SU-DHL-6 (cell line): ENCODE results near the gene KDELR3.

Experiments used
- H2AFZ ChIP-seq: fragments of 200-600 bp; sonication (generic); 2 replicates; pipeline ENCODE4 v1.6.1; 2014; ENCODE audit warnings: low read depth, mild to moderate bottlenecking, moderate library complexity, mixed read lengths, antibody characterized with exemption, low read length; ENCODE audit not compliant: severe bottlenecking
- H3F3A ChIP-seq: fragments of 200-600 bp; shearing (Covaris generic); 2 replicates; pipeline ENCODE4 v1.6.0; 2016; ENCODE audit warnings: antibody characterized with exemption, mild to moderate bottlenecking; ENCODE audit not compliant: insufficient read depth
- H3K27ac ChIP-seq: fragments of 200-600 bp; sonication (generic); 2 replicates; pipeline ENCODE4 v1.5.1; 2016; ENCODE audit warnings: low read depth, mild to moderate bottlenecking, low read length, moderate library complexity, mixed read lengths
- H3K27me3 ChIP-seq: fragments of 200-600 bp; sonication (generic), shearing (Covaris generic); 2 replicates; pipeline ENCODE4 v1.6.0; 2014; ENCODE audit warnings: mild to moderate bottlenecking, low read length
- H3K36me3 ChIP-seq: fragments of 200-600 bp; sonication (generic); 2 replicates; pipeline ENCODE4 v1.6.1; 2014; ENCODE audit warnings: mild to moderate bottlenecking, low read length, mixed read lengths
- H3K4me2 ChIP-seq: fragments of 300-600, 200-600 bp; shearing (Covaris generic), sonication (generic); 2 replicates; pipeline ENCODE4 v1.6.0; 2014; ENCODE audit warnings: low read length, low read depth, mild to moderate bottlenecking; ENCODE audit not compliant: poor library complexity, severe bottlenecking
- H3K4me3 ChIP-seq: fragments of 200-600 bp; sonication (generic); 2 replicates; pipeline ENCODE4 v1.5.1; 2014; ENCODE audit warnings: antibody characterized with exemption, low read length, mild to moderate bottlenecking, mixed read lengths; ENCODE audit not compliant: insufficient read depth, poor library complexity, severe bottlenecking
- H3K79me2 ChIP-seq: fragments of 200-600 bp; sonication (generic); 2 replicates; pipeline ENCODE4 v1.6.1; 2014; ENCODE audit warnings: mild to moderate bottlenecking, low read length, moderate library complexity; ENCODE audit not compliant: insufficient read depth
- H3K9ac ChIP-seq: fragments of 200-600 bp; sonication (generic); 2 replicates; pipeline ENCODE4 v1.7.0; 2014; ENCODE audit warnings: mild to moderate bottlenecking, low read length
- H3K9me2 ChIP-seq: fragments of 200-600 bp; sonication (generic); replicated peaks from 2 replicates; pipeline ENCODE4 v1.6.1; 2014; ENCODE audit warnings: low read length; ENCODE audit not compliant: insufficient read depth
- H3K9me3 ChIP-seq: fragments of 200-600 bp; sonication (generic); 2 replicates; pipeline ENCODE4 v1.6.1; 2014; ENCODE audit warnings: low read length, mixed read lengths; ENCODE audit not compliant: insufficient read depth
- H4K20me1 ChIP-seq: fragments of 200-600 bp; sonication (generic); 2 replicates; pipeline ENCODE4 v1.6.1; 2014; ENCODE audit warnings: low read depth, mild to moderate bottlenecking, antibody characterized with exemption, low read length, moderate library complexity, mixed read lengths
- CTCF ChIP-seq: fragments of 200-600 bp; sonication (generic); IDR thresholded peaks from one replicate; pipeline ENCODE4 v1.5.1; 2017; ENCODE audit warnings: antibody characterized with exemption, mild to moderate bottlenecking, low read length, moderate library complexity; ENCODE audit not compliant: insufficient read depth, poor library complexity, severe bottlenecking
- EZH2phosphoT487 ChIP-seq: fragments of 200-600 bp; sonication (generic), shearing (Covaris generic); conservative IDR thresholded peaks from 2 replicates; pipeline ENCODE4 v1.6.1; 2018; ENCODE audit warnings: mild to moderate bottlenecking, antibody characterized with exemption, low read length, moderate library complexity, mixed read lengths

The KDELR3 gene

GRCh38 chr22:38471237-38471636 lies 3.3 kb downstream of the KDELR3 start:
- Histone ChIP-seq H3K27me3 (no peaks in the 10 kb centered on the region), H4K20me1 (no peaks in the 10 kb centered on the region), H3K9me3 (no peaks in the 10 kb centered on the region), H3K4me3 (no peak overlapping the region), H3F3A (no peaks in the 10 kb centered on the region), H3K9ac (no peak overlapping the region), H3K79me2 (no peaks in the 10 kb centered on the region), H3K9me2 (no peaks in the 10 kb centered on the region), H3K4me2 (no peak overlapping the region), H3K27ac (no peak overlapping the region), H3K36me3 (no peaks in the 10 kb centered on the region), H2AFZ (no peak overlapping the region)
- TF ChIP-seq CTCF: no peak
- TF ChIP-seq EZH2phosphoT487: no peak

GRCh38 chr22:38474003-38474607 lies 6.2 kb downstream of the KDELR3 start:
- Histone ChIP-seq H3K9ac (no peak overlapping the region), H3K36me3 (no peaks in the 10 kb centered on the region), H3K79me2 (no peaks in the 10 kb centered on the region), H3F3A (no peaks in the 10 kb centered on the region; the same call in 1 of the 2 replicates), H3K4me3 (no peak overlapping the region), H4K20me1 (no peaks in the 10 kb centered on the region), H3K9me2 (no peaks in the 10 kb centered on the region), H3K4me2 (no peak overlapping the region), H3K9me3 (no peaks in the 10 kb centered on the region), H2AFZ (no peak overlapping the region), H3K27ac (no peak overlapping the region), H3K27me3 (no peaks in the 10 kb centered on the region)
- TF ChIP-seq EZH2phosphoT487 (no peak), CTCF (no peak)

GRCh38 chr22:38477585-38477984 lies 9.7 kb downstream of the KDELR3 start:
- Histone ChIP-seq H3K36me3 (peaks cover under 1% of the 10 kb centered on the region), H3F3A (peaks cover 15% of the 10 kb centered on the region), H4K20me1 (0 out of 2 replicates have a peak, but pooled peaks cover 2% of the 10 kb centered on the region), H3K9me2 (no peaks in the 10 kb centered on the region), H3K4me3 (no peak overlapping the region), H3K27me3 (no peaks in the 10 kb centered on the region), H3K27ac (no peak overlapping the region), H3K9me3 (no peaks in the 10 kb centered on the region), H3K79me2 (no peaks in the 10 kb centered on the region), H3K9ac (no peak overlapping the region), H2AFZ (no peak overlapping the region), H3K4me2 (no peak overlapping the region)
- TF ChIP-seq CTCF (no peak), EZH2phosphoT487 (no peak)
